ACC112 (cell line): ENCODE measurements around the gene DDN.
A peak's percentile ranks its signal among the peaks of the same experiment; 100 is the strongest.

ENCODE experiments used
- H2AFZ ChIP-seq: fragments of 200-600 bp; sonication (generic); one replicate; pipeline ENCODE4 v1.6.0; 2017; ENCODE audit warnings: antibody characterized with exemption, low read length; ENCODE audit not compliant: unreplicated experiment
- H3K27ac ChIP-seq: fragments of 200-600 bp; sonication (generic); 2 replicates; pipeline ENCODE4 v1.5.1; 2014; ENCODE audit warnings: low read depth, mild to moderate bottlenecking, antibody characterized with exemption, low read length, moderate library complexity
- H3K27me3 ChIP-seq: fragments of 200-600 bp; sonication (generic); 2 replicates; pipeline ENCODE4 v1.6.1; 2014; ENCODE audit warnings: mild to moderate bottlenecking, antibody characterized with exemption, low read length, moderate library complexity, mixed read lengths; ENCODE audit not compliant: insufficient read depth
- H3K36me3 ChIP-seq: fragments of 200-600 bp; sonication (generic); 2 replicates; pipeline ENCODE4 v1.6.1; 2016; ENCODE audit warnings: mild to moderate bottlenecking, antibody characterized with exemption, low read length, moderate library complexity, mixed read lengths; ENCODE audit not compliant: insufficient read depth
- H3K4me1 ChIP-seq: fragments of 200-600 bp; sonication (generic); one replicate; pipeline ENCODE4 v1.6.1; 2016; ENCODE audit warnings: low read length, mixed read lengths; ENCODE audit not compliant: insufficient read depth, unreplicated experiment, control insufficient read depth
- H3K4me3 ChIP-seq: fragments of 200-600 bp; sonication (generic); 2 replicates; pipeline ENCODE4 v1.5.1; 2014; ENCODE audit warnings: mild to moderate bottlenecking, low read depth, low read length
- H3K79me2 ChIP-seq: fragments of 200-600 bp; sonication (generic); one replicate; pipeline ENCODE4 v1.6.0; 2016; ENCODE audit warnings: low read length; ENCODE audit not compliant: control insufficient read depth, unreplicated experiment, insufficient read depth

The DDN gene

GRCh38 chr12:48999371-49000131 is at the start of gene DDN:
TSS of gene DDN (minus strand) at chr12:48999375. CDS start at chr12:48999287, 88 bp downstream.
- peak within 1 kb of the TSS; percentile 63 for H2AFZ ChIP-seq
- peaks cover 14% of the 10 kb centered on the region for H3K4me1 ChIP-seq
- peaks cover 3% of the 10 kb centered on the region; the same call in 1 of the 2 replicates for H3K36me3 ChIP-seq
- H3K27me3 ChIP-seq: peaks cover 19% of the 10 kb centered on the region
- no peaks in the 10 kb centered on the region for H3K79me2 ChIP-seq
- peak within 1 kb of the TSS; percentile 74 for H3K4me3 ChIP-seq
- peak within 1 kb of the TSS; percentile 6; the same call in 1 of the 2 replicates for H3K27ac ChIP-seq

GRCh38 chr12:49048953-49049352 is 49.8 kb upstream of the DDN start:
- Histone ChIP-seq H3K4me3 (no peak overlapping the region), H2AFZ (no peak overlapping the region), H3K27ac (no peak overlapping the region), H3K79me2 (peaks cover 18% of the 10 kb centered on the region), H3K4me1 (peaks cover 16% of the 10 kb centered on the region), H3K27me3 (no peaks in the 10 kb centered on the region), H3K36me3 (peaks cover 33% of the 10 kb centered on the region)

- Histone ChIP-seq H3K27ac (no peak overlapping the region), H3K4me1 (peaks cover 16% of the 10 kb centered on the region), H3K4me3 (no peak overlapping the region), H3K27me3 (no peaks in the 10 kb centered on the region), H2AFZ (no peak overlapping the region), H3K36me3 (peaks cover 55% of the 10 kb centered on the region), H3K79me2 (peaks cover 8% of the 10 kb centered on the region)
Observed at GRCh38 chr12:49046129-49046895, 47.1 kb upstream of the DDN start.

- H3K79me2 ChIP-seq: no peaks in the 10 kb centered on the region
- H3K27ac ChIP-seq: no peak overlapping the region
- H2AFZ ChIP-seq: no peak overlapping the region
- peaks cover 55% of the 10 kb centered on the region for H3K36me3 ChIP-seq
- no peaks in the 10 kb centered on the region for H3K27me3 ChIP-seq
- H3K4me1 ChIP-seq: peaks cover 6% of the 10 kb centered on the region
- H3K4me3 ChIP-seq: no peak overlapping the region
Observed at GRCh38 chr12:49044660-49045059, 45.5 kb upstream of the DDN start.

GRCh38 chr12:49043856-49044258 is 44.7 kb upstream of the DDN start:
- no peaks in the 10 kb centered on the region for H3K27me3 ChIP-seq
- no peak overlapping the region for H3K27ac ChIP-seq
- no peaks in the 10 kb centered on the region for H3K79me2 ChIP-seq
- H2AFZ ChIP-seq: no peak overlapping the region
- no peaks in the 10 kb centered on the region for H3K4me1 ChIP-seq
- no peak overlapping the region for H3K4me3 ChIP-seq
- H3K36me3 ChIP-seq: peaks cover 58% of the 10 kb centered on the region

GRCh38 chr12:49043241-49043640 is 44.1 kb upstream of the DDN start:
- H3K79me2 ChIP-seq: no peaks in the 10 kb centered on the region
- H3K36me3 ChIP-seq: peaks cover 54% of the 10 kb centered on the region
- H3K4me3 ChIP-seq: no peak overlapping the region
- H3K4me1 ChIP-seq: no peaks in the 10 kb centered on the region
- H2AFZ ChIP-seq: no peak overlapping the region
- no peak overlapping the region for H3K27ac ChIP-seq
- H3K27me3 ChIP-seq: no peaks in the 10 kb centered on the region

- Histone ChIP-seq H2AFZ (no peak overlapping the region), H3K4me3 (no peak overlapping the region), H3K27me3 (no peaks in the 10 kb centered on the region), H3K36me3 (peaks cover 46% of the 10 kb centered on the region), H3K4me1 (no peaks in the 10 kb centered on the region), H3K27ac (no peak overlapping the region), H3K79me2 (no peaks in the 10 kb centered on the region)
Observed at GRCh38 chr12:49041881-49042484, 42.8 kb upstream of the DDN start.

GRCh38 chr12:49041036-49041880 is 42.1 kb upstream of the DDN start:
- H3K79me2 ChIP-seq: no peaks in the 10 kb centered on the region
- no peak overlapping the region for H2AFZ ChIP-seq
- H3K36me3 ChIP-seq: peaks cover 46% of the 10 kb centered on the region
- H3K27ac ChIP-seq: no peak overlapping the region
- H3K4me3 ChIP-seq: no peak overlapping the region
- H3K27me3 ChIP-seq: no peaks in the 10 kb centered on the region
- H3K4me1 ChIP-seq: no peaks in the 10 kb centered on the region

- Histone ChIP-seq H3K79me2 (no peaks in the 10 kb centered on the region), H3K27ac (no peak overlapping the region), H2AFZ (no peak overlapping the region), H3K36me3 (peaks cover 40% of the 10 kb centered on the region), H3K4me1 (no peaks in the 10 kb centered on the region), H3K4me3 (no peak overlapping the region), H3K27me3 (no peaks in the 10 kb centered on the region)
Observed at GRCh38 chr12:49040364-49040855, 41.2 kb upstream of the DDN start.
